Heart left ventricle (tissue), 16 donors: ENCODE results near the gene ASB12. TPM values are rescaled to one million over a fixed set of nuclear protein-coding genes. Genes with fewer than 3 reads are reported as not detected.
A peak's percentile ranks its signal among the peaks of the same experiment; 100 is the strongest.

Source experiments
- ATAC-seq, 4 donors: fragments of 200-7000 bp; cut with Tn5 transposase; one replicate each; pipeline ENCODE4 v1.9.1; 2020 to 2022; ENCODE audit warnings: moderate library complexity in 4 of 4, mild to moderate bottlenecking in 3 of 4, moderate number of reproducible peaks in 1 of 4
- DNase-seq, 5 donors: peaks; one replicate each; pipeline ENCODE4 v3.0.0-alpha.2; 2020
- H3K27ac ChIP-seq, 12 donors: fragments of 200-600 bp; sonication (generic) in 4 of 12; one replicate each; pipeline versions ENCODE4 v1.5.0 to v1.8.0; 2016 to 2022; ENCODE audit warnings: mild to moderate bottlenecking in 2 of 12
- H3K27me3 ChIP-seq, 9 donors: fragments of 200-600 bp; sonication (generic) in 2 of 9; one replicate each; pipeline versions ENCODE4 v1.5.1 to v1.8.0; 2016 to 2022; ENCODE audit warnings: mild to moderate bottlenecking in 3 of 9
- H3K36me3 ChIP-seq, 9 donors: fragments of 200-600 bp; sonication (generic) in 2 of 9; one replicate each; pipeline versions ENCODE4 v1.5.0 to v1.8.0; 2018 to 2022; ENCODE audit warnings: mild to moderate bottlenecking in 2 of 9
- H3K4me1 ChIP-seq, 12 donors: fragments of 200-600 bp; sonication (generic) in 4 of 12; one replicate each; pipeline versions ENCODE4 v1.5.0 to v1.8.0; 2016 to 2022; ENCODE audit warnings: mild to moderate bottlenecking in 3 of 12
- H3K4me3 ChIP-seq, 12 donors: fragments of 200-600 bp; sonication (generic) in 4 of 12; one replicate each; pipeline versions ENCODE4 v1.5.0 to v1.8.0; 2017 to 2022; ENCODE audit warnings: mild to moderate bottlenecking in 9 of 12, moderate library complexity in 4 of 12
- H3K9me3 ChIP-seq, 12 donors: fragments of 200-600 bp; sonication (generic) in 4 of 12; one replicate each; pipeline versions ENCODE4 v1.5.0 to v1.8.0; 2016 to 2022; ENCODE audit warnings: mild to moderate bottlenecking in 1 of 12
- CTCF ChIP-seq, 12 donors: fragments of 200-600 bp; sonication (generic) in 4 of 12; IDR thresholded peaks; one replicate each; pipeline versions ENCODE4 v1.5.0 to v1.8.0; 2018 to 2022; ENCODE audit warnings: antibody characterized with exemption in 12 of 12, mild to moderate bottlenecking in 5 of 12
- POLR2A ChIP-seq, 2 donors: fragments of 450-650 bp; IDR thresholded peaks; one replicate each; pipeline ENCODE4 v1.6.1; 2017; ENCODE audit warnings: antibody characterized with exemption in 2 of 2, mild to moderate bottlenecking in 2 of 2, moderate library complexity in 2 of 2
- WGBS, 4 donors: extraction: QIAGEN DNeasy Blood & Tissue Kit in 2 of 4; methylation state at CpG; one replicate each; pipeline versions ENCODE4 v1.1.5 to v1.1.7; 2013 to 2018; 5-methylcytosine and 5-hydroxymethylcytosine counted together
- intact Hi-C, 10 donors: fragments of 100-400 bp; cut with DNase I; formaldehyde crosslinking; loops; one replicate each; pipeline versions ENCODE4 v1.11.1 to v1.14.2; 2022
- polyA plus RNA-seq, 2 donors: library from polyadenylated mRNA; stranded (reverse); fragments of 200-250 nt; gene quantifications; one replicate each; pipeline ENCODE4 v1.2.3, GENCODE V29; 2013
- total RNA-seq, 9 donors: library from RNA; depleted of rRNA in 2 of 9; stranded (reverse); fragments of >200 nt in 2 of 9; fragmentation: NEBNext Ultra II Directional in 3 of 9; extraction: Animal tissue kit (Norgen Biotek cat#: 25700) in 3 of 9; gene quantifications; one replicate each; pipeline versions ENCODE4 v1.1.0 to v1.2.4, GENCODE V29; 2016 to 2023
- donor health status: ischemic (EF 13 %, LVEDD 7.1; RV severe dilation, severe dysfunction).
- donor health status: healthy with polysubstance abuse.
- donor health status: DM: no; HTN: yes; CAD: no.
- donor health status: DM: no; HTN: no; CAD: no.
- donor health status: ischemic (EF 25% LVEDD 6.9; RV normal size, moderate dysfunction).
- donor health status: ischemic (EF 25% LVEDD 5.7; RV mildly dilated, moderate dysfunction).
- donor health status: healthy.
- donor health status: DM: yes; HTN: yes; CAD: no.
- donor health status: ischemic (EF 35%, LVEDD 5.7; RV mildly dilated, moderate dysfunction).
- donor health status: nonischemic (EF 11% LVEDD 7.7; RV severe dilation, severe dysfunction).
- donor health status: DM: yes; HTN: yes; CAD: no.
- donor health status: PGD.
- donor health status: ischemic (EF 29% LVEDD 5.4; RV normal size, mild dysfunction).
- donor health status: nonischemic (EF 23%, LVEDD 6.1; RV moderate dilation, normal function).

ASB12 gene
- total and polyA plus RNA-seq, 11 donors: 1.4 to 5.1 (median 3.0) TPM

DNA sequence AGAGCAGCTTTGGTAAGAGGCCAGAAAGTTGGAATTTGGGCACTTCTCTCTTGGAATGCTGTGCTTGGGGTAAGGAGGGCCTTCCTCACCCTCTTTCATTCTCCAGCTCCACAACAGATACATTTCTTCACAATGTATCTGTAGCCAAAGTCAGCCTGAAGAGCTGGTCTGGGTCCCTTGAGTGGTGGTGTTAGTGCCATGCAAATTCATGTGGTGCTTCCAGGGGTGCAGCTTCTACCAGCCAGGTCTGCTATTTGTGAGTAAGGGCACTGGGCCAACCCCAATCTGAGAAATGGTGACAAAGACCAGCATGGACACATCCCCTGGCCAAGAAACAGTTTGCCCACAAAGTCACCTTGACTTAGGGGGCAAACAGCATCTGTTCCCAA, 42.7 kb downstream of the ASB12 start:
- TF ChIP-seq CTCF (IDR thresholded peaks at IDR 0.05) (no peak), POLR2A (IDR thresholded peaks at IDR 0.05) (no peak)
- Histone ChIP-seq H3K9me3 (no peaks in the 10 kb centered on the region), H3K27ac (peak overlapping the region in 1 of 12 donors; percentile 60), H3K4me3 (no peak overlapping the region), H3K27me3 (no peaks in the 10 kb centered on the region), H3K36me3 (peaks cover 0 to 14% (median 3%) of the 10 kb centered on the region in 9 donors), H3K4me1 (peaks cover 0 to 33% (median 6%) of the 10 kb centered on the region in 12 donors)
- ATAC-seq: no peak
- intact Hi-C loops: no loop called here
- DNase-seq: no peak

DNA sequence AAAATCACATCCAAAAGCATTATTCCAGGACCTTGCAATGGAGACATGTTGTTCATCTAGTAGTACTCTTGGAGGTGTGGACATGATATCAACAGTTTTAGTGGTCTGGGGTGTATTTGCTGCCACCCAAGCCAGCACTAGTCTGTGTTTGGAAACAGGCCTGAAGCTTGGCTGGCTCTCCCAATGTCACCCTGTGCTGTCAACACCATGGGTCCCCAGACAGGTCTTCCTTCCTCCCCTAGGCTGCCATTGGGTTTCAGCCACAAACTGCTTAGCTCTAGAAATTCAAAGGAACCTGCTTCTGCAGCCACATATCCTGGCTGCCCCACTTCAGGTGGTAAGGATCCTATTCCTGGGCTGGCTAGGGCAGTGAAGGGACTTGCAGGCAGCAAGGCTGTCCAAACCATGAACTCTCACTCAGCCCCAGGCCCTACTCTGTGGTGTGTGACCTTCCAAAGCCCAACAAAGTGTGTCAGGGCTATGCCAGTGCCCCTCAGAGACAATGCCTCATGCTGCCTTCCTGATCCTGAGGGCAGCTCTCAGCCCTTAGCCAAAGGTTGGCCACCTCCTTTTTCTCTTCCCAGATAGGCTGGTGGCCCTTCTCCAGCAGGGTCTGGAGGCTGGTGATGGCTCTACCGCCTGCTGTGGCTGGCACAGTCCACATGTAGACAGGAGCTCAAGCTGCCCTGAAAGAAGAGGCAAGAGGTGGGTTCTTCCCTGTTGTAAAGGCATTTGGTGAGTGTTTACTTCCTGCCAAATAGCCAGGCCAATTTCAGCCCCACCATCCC, 43.2 kb downstream of the ASB12 start:
- H3K4me1 ChIP-seq: peaks cover 0 to 34% (median 6%) of the 10 kb centered on the region in 12 donors
- intact Hi-C loops: no loop called here
- H3K27ac ChIP-seq: peak overlapping the region in 5 of 12 donors; percentile 1 to 63 (median 54)
- H3K9me3 ChIP-seq: no peaks in the 10 kb centered on the region
- DNase-seq (peak in 4 of 5 donors; percentile 34 to 72 (median 60)), ATAC-seq (peak; percentile 93 to 98 (median 94))
- H3K27me3 ChIP-seq: no peaks in the 10 kb centered on the region
- peaks cover 0 to 12% (median 0%) of the 10 kb centered on the region in 9 donors for H3K36me3 ChIP-seq
- WGBS, 4 donors: 30 to 73% (median 46%) methylated on average over 1 of the region's 1 CpG
- H3K4me3 ChIP-seq: no peak overlapping the region
- no peak for TF ChIP-seq POLR2A (IDR thresholded peaks at IDR 0.05)
- no peak for TF ChIP-seq CTCF (IDR thresholded peaks at IDR 0.05)

DNA sequence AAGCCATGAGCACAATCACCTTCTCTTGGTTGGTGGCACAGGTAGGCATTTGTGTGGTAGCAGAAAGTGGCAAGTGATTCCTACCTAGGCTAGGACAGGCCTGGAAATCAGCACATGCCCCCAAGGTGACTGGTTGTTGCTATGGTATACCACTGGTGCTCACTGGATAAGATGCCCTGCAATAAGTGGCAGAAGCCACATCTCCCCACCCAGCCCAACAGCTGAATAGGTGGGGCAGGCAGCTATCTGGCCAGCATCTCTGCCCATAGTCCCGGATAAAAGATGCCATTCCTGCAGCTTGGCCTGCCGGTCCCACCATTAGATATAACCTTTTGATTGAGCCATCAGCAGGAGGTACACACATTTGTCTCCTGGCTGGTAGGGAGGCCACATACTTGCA, 46.0 kb downstream of the ASB12 start:
- WGBS, 4 donors: 56 to 77% (median 63%) methylated on average over 2 of the region's 2 CpGs
- peaks cover 0 to 34% (median 6%) of the 10 kb centered on the region in 12 donors for H3K4me1 ChIP-seq
- DNase-seq (no peak), ATAC-seq (no peak)
- intact Hi-C loops: no loop called here
- no peak overlapping the region for H3K27ac ChIP-seq
- no peaks in the 10 kb centered on the region for H3K36me3 ChIP-seq
- no peaks in the 10 kb centered on the region for H3K9me3 ChIP-seq
- no peaks in the 10 kb centered on the region for H3K27me3 ChIP-seq
- no peak overlapping the region for H3K4me3 ChIP-seq
- TF ChIP-seq CTCF (IDR thresholded peaks at IDR 0.05) (no peak), POLR2A (IDR thresholded peaks at IDR 0.05) (no peak)

- H3K4me3 ChIP-seq: no peak overlapping the region
- DNase-seq (no peak), ATAC-seq (no peak)
- H3K9me3 ChIP-seq: no peaks in the 10 kb centered on the region
- intact Hi-C loops: no loop called here
- WGBS, 4 donors: 78 to 86% (median 83%) methylated on average over 2 of the region's 2 CpGs
- H3K27ac ChIP-seq: no peak overlapping the region
- no peaks in the 10 kb centered on the region for H3K36me3 ChIP-seq
- no peaks in the 10 kb centered on the region for H3K27me3 ChIP-seq
- H3K4me1 ChIP-seq: peaks cover 0 to 25% (median under 1%) of the 10 kb centered on the region in 12 donors
- no peak for TF ChIP-seq CTCF (IDR thresholded peaks at IDR 0.05)
Measured at GRCh38 chrX:64182208-64182607, 48.2 kb downstream of the ASB12 start.
